Colonic mucosa (tissue), 4 donors: ENCODE results near the gene GOT1. TPM values are rescaled to one million over a fixed set of nuclear protein-coding genes. Genes with fewer than 3 reads are reported as not detected.

Experiments
- DNase-seq: peaks from one replicate; pipeline ENCODE4 v3.0.0-alpha.2; 2020
- H3K27ac ChIP-seq: fragments of 200-600 bp; one replicate; pipeline ENCODE4 v1.8.0; 2021
- H3K27me3 ChIP-seq: fragments of 200-600 bp; one replicate; pipeline ENCODE4 v1.8.0; 2021
- H3K36me3 ChIP-seq: fragments of 200-600 bp; one replicate; pipeline ENCODE4 v1.8.0; 2021
- H3K4me1 ChIP-seq: fragments of 200-600 bp; one replicate; pipeline ENCODE4 v1.8.0; 2021; ENCODE audit warnings: mild to moderate bottlenecking
- H3K4me3 ChIP-seq: fragments of 200-600 bp; one replicate; pipeline ENCODE4 v1.8.0; 2021
- H3K9ac ChIP-seq, 2 donors: one replicate each; pipeline ENCODE4 v1.7.0; 2013; ENCODE audit warnings: control low read depth in 2 of 2, low read depth in 2 of 2, low read length in 2 of 2
- H3K9me3 ChIP-seq: fragments of 200-600 bp; one replicate; pipeline ENCODE4 v1.8.0; 2021
- CTCF ChIP-seq: fragments of 200-600 bp; IDR thresholded peaks from one replicate; pipeline ENCODE4 v1.8.0; 2022; ENCODE audit warnings: antibody characterized with exemption, mild to moderate bottlenecking
- intact Hi-C: fragments of 100-400 bp; cut with DNase I; formaldehyde crosslinking; loops from one replicate; pipeline ENCODE4 v1.14.1; 2022
- total RNA-seq, 2 donors: library from RNA; stranded (reverse); fragmentation: NEBNext Ultra II Directional in 1 of 2; extraction: Animal tissue kit (Norgen Biotek cat#: 25700) in 1 of 2; gene quantifications; one replicate each; pipeline ENCODE4 v1.2.1, GENCODE V29; 2021
- donor health status: healthy.
- donor health status: DM: no; HTN: no; CAD: no.
- donor health status: DM: no; HTN: no; CAD: no.

The GOT1 gene
- total RNA-seq, 2 donors from 2014 or later: 96.7 to 135 TPM

GRCh38 chr10:99393036-99393435 is 37.4 kb downstream of the GOT1 start:
- no peak overlapping the region for H3K9ac ChIP-seq
- no peak overlapping the region for H3K4me3 ChIP-seq
- no peak overlapping the region for H3K27ac ChIP-seq
- no peaks in the 10 kb centered on the region for H3K36me3 ChIP-seq
- no peak for TF ChIP-seq CTCF
- no peak for DNase-seq
- no peaks in the 10 kb centered on the region for H3K9me3 ChIP-seq
- H3K4me1 ChIP-seq: no peaks in the 10 kb centered on the region
- intact Hi-C loops: no loop called here
- H3K27me3 ChIP-seq: no peaks in the 10 kb centered on the region

GRCh38 chr10:99391346-99391745 is 39.1 kb downstream of the GOT1 start:
- Histone ChIP-seq H3K4me1 (no peaks in the 10 kb centered on the region), H3K9me3 (no peaks in the 10 kb centered on the region), H3K9ac (no peak overlapping the region), H3K4me3 (no peak overlapping the region), H3K27me3 (no peaks in the 10 kb centered on the region), H3K36me3 (no peaks in the 10 kb centered on the region), H3K27ac (no peak overlapping the region)
- DNase-seq: no peak
- intact Hi-C loops: loop anchor here (2.0 kb wide), 1 partner anchor 219 kb away; no protein-coding TSS in a partner anchor
- TF ChIP-seq CTCF: no peak

GRCh38 chr10:99389729-99390480 is 40.5 kb downstream of the GOT1 start:
- H3K27ac ChIP-seq: no peak overlapping the region
- H3K4me1 ChIP-seq: no peaks in the 10 kb centered on the region
- TF ChIP-seq CTCF: no peak
- H3K9ac ChIP-seq: no peak overlapping the region
- no peaks in the 10 kb centered on the region for H3K9me3 ChIP-seq
- no peaks in the 10 kb centered on the region for H3K27me3 ChIP-seq
- DNase-seq: no peak
- intact Hi-C loops: loop anchor here (2.0 to 5.0 kb wide), 2 partner anchors 162 to 221 kb away; no protein-coding TSS in a partner anchor
- H3K4me3 ChIP-seq: no peak overlapping the region
- no peaks in the 10 kb centered on the region for H3K36me3 ChIP-seq

GRCh38 chr10:99387541-99387940 is 42.9 kb downstream of the GOT1 start:
- H3K27ac ChIP-seq: no peak overlapping the region
- no peak overlapping the region for H3K4me3 ChIP-seq
- H3K27me3 ChIP-seq: no peaks in the 10 kb centered on the region
- DNase-seq: no peak
- intact Hi-C loops: loop anchor here (5.0 kb wide), 1 partner anchor 165 kb away; no protein-coding TSS in a partner anchor
- H3K4me1 ChIP-seq: no peaks in the 10 kb centered on the region
- H3K36me3 ChIP-seq: no peaks in the 10 kb centered on the region
- no peaks in the 10 kb centered on the region for H3K9me3 ChIP-seq
- no peak overlapping the region for H3K9ac ChIP-seq
- TF ChIP-seq CTCF: no peak

- Histone ChIP-seq H3K9ac (no peak overlapping the region), H3K9me3 (no peaks in the 10 kb centered on the region), H3K36me3 (no peaks in the 10 kb centered on the region), H3K4me3 (no peak overlapping the region), H3K27me3 (no peaks in the 10 kb centered on the region), H3K4me1 (no peaks in the 10 kb centered on the region), H3K27ac (no peak overlapping the region)
- TF ChIP-seq CTCF: no peak
- DNase-seq: no peak
- intact Hi-C loops: loop anchor here (5.0 kb wide), 1 partner anchor 165 kb away; no protein-coding TSS in a partner anchor
Measured at GRCh38 chr10:99387071-99387470, 43.4 kb downstream of the GOT1 start.
